Suprapubic skin (tissue), 4 donors: ENCODE data around the gene DIP2C. TPM values are rescaled to one million over a fixed set of nuclear protein-coding genes. Genes with fewer than 3 reads are reported as not detected.

Source experiments
- DNase-seq, 2 donors: peaks; one replicate each; pipeline ENCODE4 v3.0.0-alpha.2; 2019; ENCODE audit warnings: low spot score in 2 of 2
- H3K27ac ChIP-seq: fragments of 200-600 bp; sonication (generic); one replicate; pipeline ENCODE4 v1.5.1; 2019
- H3K27me3 ChIP-seq: fragments of 200-600 bp; sonication (generic); one replicate; pipeline ENCODE4 v1.5.1; 2019
- H3K36me3 ChIP-seq: fragments of 200-600 bp; sonication (generic); one replicate; pipeline ENCODE4 v1.5.1; 2019
- H3K4me1 ChIP-seq: fragments of 200-600 bp; sonication (generic); one replicate; pipeline ENCODE4 v1.5.1; 2019
- H3K4me3 ChIP-seq: fragments of 200-600 bp; sonication (generic); one replicate; pipeline ENCODE4 v1.5.1; 2019; ENCODE audit warnings: mild to moderate bottlenecking
- H3K9me3 ChIP-seq: fragments of 200-600 bp; sonication (generic); one replicate; pipeline ENCODE4 v1.5.1; 2019
- CTCF ChIP-seq, 2 donors: fragments of 200-600 bp in 1 of 2; fragments of 450-650 bp in 1 of 2; sonication (generic) in 1 of 2; IDR thresholded peaks; one replicate each; pipeline ENCODE4 v1.5.1; 2016 to 2019; ENCODE audit warnings: antibody characterized with exemption in 2 of 2, mild to moderate bottlenecking in 1 of 2, moderate library complexity in 1 of 2
- EP300 ChIP-seq: sonication (generic); formaldehyde crosslinking; IDR thresholded peaks from one replicate; pipeline ENCODE4 v1.6.1; 2017; ENCODE audit warnings: antibody characterized with exemption
- POLR2A ChIP-seq, 2 donors: fragments of 450-650 bp; IDR thresholded peaks; one replicate each; pipeline ENCODE4 v1.6.1; 2017; ENCODE audit warnings: antibody characterized with exemption in 2 of 2, mild to moderate bottlenecking in 2 of 2, moderate library complexity in 2 of 2
- POLR2AphosphoS5 ChIP-seq, 3 donors: sonication (generic); formaldehyde crosslinking; IDR thresholded peaks; one replicate each; pipeline ENCODE4 v1.6.1; 2017; ENCODE audit warnings: antibody characterized with exemption in 3 of 3
- WGBS: methylation state at CpG from one replicate; pipeline ENCODE4 v1.1.5; 2018; 5-methylcytosine and 5-hydroxymethylcytosine counted together
- total RNA-seq, 4 donors: library from RNA; depleted of rRNA; stranded (reverse); fragments of >200 nt; gene quantifications; one replicate each; pipeline ENCODE4 v1.1.0, GENCODE V29; 2016

Gene DIP2C
- total RNA-seq, 4 donors from 2014 or later, result 6.7 to 23.3 (median 14.7) TPM

- 88% methylated on average over 17 of the region's 17 CpGs for WGBS
- H3K9me3 ChIP-seq, result no peaks in the 10 kb centered on the region
- H3K4me1 ChIP-seq, result no peaks in the 10 kb centered on the region
- no peak overlapping the region for H3K27ac ChIP-seq
- no peaks in the 10 kb centered on the region for H3K36me3 ChIP-seq
- TF ChIP-seq EP300 (no peak), POLR2AphosphoS5 (IDR thresholded peaks at IDR 0.05) (no peak), POLR2A (IDR thresholded peaks at IDR 0.05) (no peak)
- H3K27me3 ChIP-seq, result no peaks in the 10 kb centered on the region
- no peak for DNase-seq
- no peak overlapping the region for H3K4me3 ChIP-seq
Observed at GRCh38 chr10:668786-669485, 20.5 kb downstream of the DIP2C start.

- no peak for DNase-seq
- Histone ChIP-seq H3K4me1 (peaks cover 10% of the 10 kb centered on the region), H3K27ac (no peak overlapping the region), H3K27me3 (no peaks in the 10 kb centered on the region), H3K4me3 (no peak overlapping the region), H3K9me3 (no peaks in the 10 kb centered on the region), H3K36me3 (no peaks in the 10 kb centered on the region)
- TF ChIP-seq POLR2AphosphoS5 (IDR thresholded peaks at IDR 0.05) (no peak), CTCF (IDR thresholded peaks at IDR 0.05) (no peak), EP300 (no peak), POLR2A (IDR thresholded peaks at IDR 0.05) (no peak)
- WGBS, result 99% methylated on average over 7 of the region's 7 CpGs
Observed at GRCh38 chr10:667602-668143, 21.8 kb downstream of the DIP2C start.

GRCh38 chr10:667096-667495 is 22.4 kb downstream of the DIP2C start:
- TF ChIP-seq POLR2A (IDR thresholded peaks at IDR 0.05) (no peak), POLR2AphosphoS5 (IDR thresholded peaks at IDR 0.05) (no peak), CTCF (IDR thresholded peaks at IDR 0.05) (no peak), EP300 (no peak)
- 80% methylated on average over 12 of the region's 15 CpGs for WGBS
- no peak overlapping the region for H3K4me3 ChIP-seq
- no peak overlapping the region for H3K27ac ChIP-seq
- no peaks in the 10 kb centered on the region for H3K27me3 ChIP-seq
- H3K36me3 ChIP-seq, result no peaks in the 10 kb centered on the region
- H3K4me1 ChIP-seq, result peaks cover 11% of the 10 kb centered on the region
- no peaks in the 10 kb centered on the region for H3K9me3 ChIP-seq
- DNase-seq, result no peak

GRCh38 chr10:666237-667012 is 23.0 kb downstream of the DIP2C start:
- Histone ChIP-seq H3K9me3 (no peaks in the 10 kb centered on the region), H3K4me3 (no peak overlapping the region), H3K4me1 (peaks cover 11% of the 10 kb centered on the region), H3K27me3 (no peaks in the 10 kb centered on the region), H3K27ac (no peak overlapping the region), H3K36me3 (no peaks in the 10 kb centered on the region)
- DNase-seq, result no peak
- whole genome bisulfite sequencing, result 91% methylated on average over 34 of the region's 37 CpGs
- TF ChIP-seq EP300 (no peak), CTCF (IDR thresholded peaks at IDR 0.05) (no peak)

- no peak for DNase-seq
- Histone ChIP-seq H3K4me3 (no peak overlapping the region), H3K36me3 (no peaks in the 10 kb centered on the region), H3K4me1 (peaks cover 18% of the 10 kb centered on the region), H3K9me3 (no peaks in the 10 kb centered on the region), H3K27ac (no peak overlapping the region), H3K27me3 (no peaks in the 10 kb centered on the region)
- TF ChIP-seq EP300, result no peak
- TF ChIP-seq POLR2A (IDR thresholded peaks at IDR 0.05), result no peak
- TF ChIP-seq CTCF (IDR thresholded peaks at IDR 0.05), result no peak
- no peak for TF ChIP-seq POLR2AphosphoS5 (IDR thresholded peaks at IDR 0.05)
- 74% methylated on average over 30 of the region's 30 CpGs for WGBS
Observed at GRCh38 chr10:665579-666091, 23.8 kb downstream of the DIP2C start.
